ENCODE results near the gene DAO. TPM values are rescaled to one million over a fixed set of nuclear protein-coding genes. Genes with fewer than 3 reads are reported as not detected.

Gene DAO
- polyA plus RNA-seq, 1 experiment = not detected

- DNase-seq (ENCODE audit: low read depth) = no peak
- no peak for TF ChIP-seq CTCF (IDR thresholded peaks at IDR 0.05; ENCODE audit: insufficient read depth, low read depth, low read length)
- POLR2A ChIA-PET = no interaction called here
- H3K27me3 ChIP-seq (ENCODE audit: control insufficient read depth, insufficient read depth, low read length) = no peaks in the 10 kb centered on the region
- H3K4me3 ChIP-seq (ENCODE audit: low read depth, low read length) = no peak overlapping the region
- no peaks in the 10 kb centered on the region for H3K36me3 ChIP-seq (ENCODE audit: control insufficient read depth, insufficient read depth, low read length)
- CTCF ChIA-PET = no interaction called here
Observed at GRCh38 chr12:108912361-108912760, 32.5 kb downstream of the DAO start.

GRCh38 chr12:108914121-108914531 is 34.2 kb downstream of the DAO start:
- no peak for TF ChIP-seq CTCF (IDR thresholded peaks at IDR 0.05; ENCODE audit: insufficient read depth, low read depth, low read length)
- Histone ChIP-seq H3K36me3 (ENCODE audit: control insufficient read depth, insufficient read depth, low read length) (no peaks in the 10 kb centered on the region), H3K4me3 (ENCODE audit: low read depth, low read length) (no peak overlapping the region), H3K27me3 (ENCODE audit: control insufficient read depth, insufficient read depth, low read length) (no peaks in the 10 kb centered on the region)
- POLR2A ChIA-PET = no interaction called here
- DNase-seq (ENCODE audit: low read depth) = no peak
- CTCF ChIA-PET = interaction anchor here (0.7 kb wide), 1 partner anchor 80 kb away, joined by 3 read pairs; no protein-coding TSS in a partner anchor

GRCh38 chr12:108915632-108916133 is 35.8 kb downstream of the DAO start:
- Histone ChIP-seq H3K4me3 (ENCODE audit: low read depth, low read length) (no peak overlapping the region), H3K36me3 (ENCODE audit: control insufficient read depth, insufficient read depth, low read length) (no peaks in the 10 kb centered on the region), H3K27me3 (ENCODE audit: control insufficient read depth, insufficient read depth, low read length) (no peaks in the 10 kb centered on the region)
- ChIA-PET CTCF (no interaction called here), POLR2A (no interaction called here)
- no peak for TF ChIP-seq CTCF (IDR thresholded peaks at IDR 0.05; ENCODE audit: insufficient read depth, low read depth, low read length)
- DNase-seq (ENCODE audit: low read depth) = no peak

GRCh38 chr12:108916336-108916735 is 36.4 kb downstream of the DAO start:
- Histone ChIP-seq H3K36me3 (ENCODE audit: control insufficient read depth, insufficient read depth, low read length) (no peaks in the 10 kb centered on the region), H3K4me3 (ENCODE audit: low read depth, low read length) (no peak overlapping the region), H3K27me3 (ENCODE audit: control insufficient read depth, insufficient read depth, low read length) (no peaks in the 10 kb centered on the region)
- TF ChIP-seq CTCF (IDR thresholded peaks at IDR 0.05; ENCODE audit: insufficient read depth, low read depth, low read length) = no peak
- ChIA-PET CTCF (interaction anchor here (0.6 to 0.9 kb wide), 2 partner anchors 15 to 16 kb away, joined by 3 read pairs; no protein-coding TSS in a partner anchor), POLR2A (interaction anchor here (0.6 kb wide), 1 partner anchor 10 kb away, joined by 8 read pairs; no protein-coding TSS in a partner anchor)
- DNase-seq (ENCODE audit: low read depth) = no peak

GRCh38 chr12:108918206-108918605 is 38.3 kb downstream of the DAO start:
- Histone ChIP-seq H3K4me3 (ENCODE audit: low read depth, low read length) (no peak overlapping the region), H3K36me3 (ENCODE audit: control insufficient read depth, insufficient read depth, low read length) (no peaks in the 10 kb centered on the region), H3K27me3 (ENCODE audit: control insufficient read depth, insufficient read depth, low read length) (no peaks in the 10 kb centered on the region)
- TF ChIP-seq CTCF (IDR thresholded peaks at IDR 0.05; ENCODE audit: insufficient read depth, low read depth, low read length) = no peak
- ChIA-PET CTCF (interaction anchor here (1.2 to 1.4 kb wide), 2 partner anchors 31 to 114 kb away, joined by 3 read pairs; no protein-coding TSS in a partner anchor), POLR2A (no interaction called here)
- no peak for DNase-seq (ENCODE audit: low read depth)
